ENCODE measurements around the gene RAB7B.

DNA sequence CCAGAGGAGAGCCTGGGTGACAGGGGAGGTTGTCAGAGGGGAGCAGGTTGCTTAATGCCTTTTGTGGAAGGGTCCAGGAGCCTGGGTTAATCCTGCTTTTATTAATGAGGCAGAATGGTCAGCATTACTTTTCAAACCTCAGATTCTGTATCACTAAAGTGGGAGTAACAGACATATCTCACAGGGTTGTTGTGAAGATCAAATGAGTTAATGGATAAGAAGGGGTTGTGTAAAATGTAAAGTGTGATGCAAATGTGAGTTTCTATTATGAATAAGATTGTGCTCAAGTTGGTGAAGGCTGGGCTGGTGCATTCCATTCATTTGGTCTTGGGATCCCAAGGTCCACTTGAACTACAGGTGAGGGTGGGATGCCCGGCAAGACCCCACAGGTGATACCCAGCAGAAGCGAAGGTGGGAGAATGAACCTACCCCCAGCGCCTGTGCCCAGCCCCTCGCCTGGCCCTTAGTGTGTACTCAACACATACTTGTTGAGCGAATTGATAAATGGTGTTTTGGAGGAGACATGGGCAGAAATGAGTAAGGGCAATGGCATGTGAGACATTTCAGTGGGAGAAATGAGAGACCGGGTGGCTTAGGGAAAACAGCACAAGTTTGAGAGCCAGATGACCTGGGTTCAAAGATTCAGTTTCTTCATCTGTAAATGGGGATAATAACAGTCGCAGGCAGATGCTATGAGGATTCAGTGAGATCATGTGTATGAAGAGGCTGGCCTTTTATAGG, 66.2 kb downstream of the RAB7B start:
- TF ChIP-seq CTCF (CRISPR knock-in tag; IDR thresholded peaks at IDR 0.05) (no peak), TARDBP (CRISPR knock-in tag; IDR thresholded peaks at IDR 0.05) (no peak), ZNF263 (CRISPR knock-in tag; IDR thresholded peaks at IDR 0.05) (no peak)
- TF ChIP-seq, protein P1, sequence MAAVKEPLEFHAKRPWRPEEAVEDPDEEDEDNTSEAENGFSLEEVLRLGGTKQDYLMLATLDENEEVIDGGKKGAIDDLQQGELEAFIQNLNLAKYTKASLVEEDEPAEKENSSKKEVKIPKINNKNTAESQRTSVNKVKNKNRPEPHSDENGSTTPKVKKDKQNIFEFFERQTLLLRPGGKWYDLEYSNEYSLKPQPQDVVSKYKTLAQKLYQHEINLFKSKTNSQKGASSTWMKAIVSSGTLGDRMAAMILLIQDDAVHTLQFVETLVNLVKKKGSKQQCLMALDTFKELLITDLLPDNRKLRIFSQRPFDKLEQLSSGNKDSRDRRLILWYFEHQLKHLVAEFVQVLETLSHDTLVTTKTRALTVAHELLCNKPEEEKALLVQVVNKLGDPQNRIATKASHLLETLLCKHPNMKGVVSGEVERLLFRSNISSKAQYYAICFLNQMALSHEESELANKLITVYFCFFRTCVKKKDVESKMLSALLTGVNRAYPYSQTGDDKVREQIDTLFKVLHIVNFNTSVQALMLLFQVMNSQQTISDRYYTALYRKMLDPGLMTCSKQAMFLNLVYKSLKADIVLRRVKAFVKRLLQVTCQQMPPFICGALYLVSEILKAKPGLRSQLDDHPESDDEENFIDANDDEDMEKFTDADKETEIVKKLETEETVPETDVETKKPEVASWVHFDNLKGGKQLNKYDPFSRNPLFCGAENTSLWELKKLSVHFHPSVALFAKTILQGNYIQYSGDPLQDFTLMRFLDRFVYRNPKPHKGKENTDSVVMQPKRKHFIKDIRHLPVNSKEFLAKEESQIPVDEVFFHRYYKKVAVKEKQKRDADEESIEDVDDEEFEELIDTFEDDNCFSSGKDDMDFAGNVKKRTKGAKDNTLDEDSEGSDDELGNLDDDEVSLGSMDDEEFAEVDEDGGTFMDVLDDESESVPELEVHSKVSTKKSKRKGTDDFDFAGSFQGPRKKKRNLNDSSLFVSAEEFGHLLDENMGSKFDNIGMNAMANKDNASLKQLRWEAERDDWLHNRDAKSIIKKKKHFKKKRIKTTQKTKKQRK (IDR thresholded peaks at IDR 0.05; ENCODE audit: low read length) = no peak
